HCT116 (cell line): ENCODE results near the gene ARPC5. TPM values are rescaled to one million over a fixed set of nuclear protein-coding genes. Genes with fewer than 3 reads are reported as not detected.

Experiments
- ATAC-seq: fragments of 200-7000 bp; cut with Tn5 transposase; 2 replicates; pipeline ENCODE4 v1.9.1; 2020; ENCODE audit warnings: mild to moderate bottlenecking, moderate library complexity
- BruUV-seq: library from RNA; stranded (reverse); fragments of 400-500 nt; replicated peaks from 2 replicates; lab custom pipeline; 2021; lab: Mats Ljungman, UMichigan
- CTCF ChIA-PET: fragments of 300-600 bp; sonication (Branson Sonifier 250); formaldehyde crosslinking; loops from one replicate; lab custom pipeline; 2021; ENCODE audit warnings: antibody characterized with exemption; lab: Charles Lee
- POLR2A ChIA-PET: fragments of 300-600, 350-600 bp; sonication (Branson Sonifier 250); formaldehyde crosslinking; loops from one replicate; lab custom pipeline; 2021; ENCODE audit warnings: antibody characterized with exemption; lab: Charles Lee
- RAD21 ChIA-PET, 2 experiments: fragments of 300-600 bp; sonication (Branson Sonifier 250); formaldehyde crosslinking; loops; one replicate each; lab custom pipeline; 2023; ENCODE audit warnings: low total read pairs in 2 of 2; ENCODE audit not compliant: uncharacterized antibody in 2 of 2, unreplicated experiment in 2 of 2, low non-redundant PET in 1 of 2; lab: Charles Lee
- DNase-seq: peaks from one replicate; pipeline ENCODE4 v3.0.0-alpha.2; 2010; ENCODE audit warnings: low read depth, low spot score
- H2AFZ ChIP-seq: fragments of 200-600 bp; shearing (Covaris generic), sonication (generic); 2 replicates; pipeline ENCODE4 v1.6.1; 2017; ENCODE audit warnings: low read depth, mixed run types, mixed read lengths, antibody characterized with exemption, low read length; ENCODE audit not compliant: poor library complexity, severe bottlenecking
- H3K27ac ChIP-seq: 2 replicates; pipeline ENCODE4 v1.5.1; 2012; ENCODE audit warnings: low read depth, low read length
- H3K27me3 ChIP-seq: fragments of 200-600 bp; sonication (generic); 2 replicates; pipeline ENCODE4 v1.6.1; 2016; ENCODE audit warnings: mixed run types, low read length, mixed read lengths; ENCODE audit not compliant: insufficient read depth
- H3K36me3 ChIP-seq, 2 experiments: fragments of 200-500 bp in 1 of 2; fragments of 200-600 bp in 1 of 2; sonication (Bioruptor generic) in 1 of 2; sonication (generic) in 1 of 2; 2 replicates each; pipeline versions ENCODE4 v1.5.1 to v1.6.1; 2014 to 2016; ENCODE audit warnings: low read length in 2 of 2, inconsistent platforms in 1 of 2, mixed read lengths in 1 of 2, mixed run types in 1 of 2; ENCODE audit not compliant: insufficient read depth in 2 of 2, control insufficient read depth in 1 of 2
- H3K4me1 ChIP-seq, 2 experiments: fragments of 200-600 bp in 1 of 2; sonication (generic) in 1 of 2; 2 replicates each; pipeline versions ENCODE4 v1.5.1 to v1.6.1; 2012 to 2017; ENCODE audit warnings: low read length in 2 of 2, inconsistent platforms in 1 of 2, mild to moderate bottlenecking in 1 of 2, mixed read lengths in 1 of 2, mixed run types in 1 of 2, moderate library complexity in 1 of 2; ENCODE audit not compliant: insufficient read depth in 2 of 2, control insufficient read depth in 1 of 2
- H3K4me2 ChIP-seq: fragments of 200-600 bp; sonication (generic); 2 replicates; pipeline ENCODE4 v1.6.1; 2017; ENCODE audit warnings: mixed run types, low read length, mixed read lengths
- H3K4me3 ChIP-seq, 2 experiments: fragments of 200-600 bp in 1 of 2; sonication (generic) in 1 of 2; replicated peaks in 1 of 2; 2 replicates each; pipeline ENCODE4 v1.5.1; 2011 to 2016; ENCODE audit warnings: low read length in 2 of 2, control low read depth in 1 of 2, low read depth in 1 of 2, mild to moderate bottlenecking in 1 of 2, mixed read lengths in 1 of 2, mixed run types in 1 of 2
- H3K79me2 ChIP-seq: fragments of 200-600 bp; sonication (generic); 2 replicates; pipeline ENCODE4 v1.6.1; 2017; ENCODE audit warnings: mild to moderate bottlenecking, mixed run types, low read length, moderate library complexity, mixed read lengths; ENCODE audit not compliant: insufficient read depth
- H3K9ac ChIP-seq: fragments of 200-600 bp; sonication (generic); 2 replicates; pipeline ENCODE4 v1.6.1; 2016; ENCODE audit warnings: low read length, mixed read lengths
- H3K9me2 ChIP-seq: fragments of 200-600 bp; sonication (generic), shearing (Covaris generic); 2 replicates; pipeline ENCODE4 v1.6.1; 2017; ENCODE audit warnings: mixed run types, mild to moderate bottlenecking, moderate library complexity; ENCODE audit not compliant: insufficient read depth
- H3K9me3 ChIP-seq, 2 experiments: fragments of 200-500 bp in 1 of 2; fragments of 200-600 bp in 1 of 2; sonication (Bioruptor generic) in 1 of 2; sonication (generic) in 1 of 2; 2 replicates each; pipeline ENCODE4 v1.6.1; 2014 to 2017; ENCODE audit warnings: low read length in 2 of 2, mixed read lengths in 2 of 2, inconsistent platforms in 1 of 2, low read depth in 1 of 2, mild to moderate bottlenecking in 1 of 2, mixed run types in 1 of 2, moderate library complexity in 1 of 2; ENCODE audit not compliant: control insufficient read depth in 1 of 2, insufficient read depth in 1 of 2
- H4K20me1 ChIP-seq: fragments of 200-600 bp; sonication (generic), shearing (Covaris generic); 2 replicates; pipeline ENCODE4 v1.6.1; 2017; ENCODE audit warnings: mixed run types, mild to moderate bottlenecking, moderate library complexity; ENCODE audit not compliant: insufficient read depth
- ATF3 ChIP-seq: IDR thresholded peaks from 2 replicates; pipeline ENCODE4 v1.6.1; 2012
- CBX3 ChIP-seq: IDR thresholded peaks from 2 replicates; pipeline ENCODE4 v1.6.1; 2012; ENCODE audit warnings: low read depth
- CEBPB ChIP-seq: IDR thresholded peaks from 2 replicates; pipeline ENCODE4 v1.6.1; 2012; ENCODE audit warnings: low read depth
- CTCF ChIP-seq, 3 experiments: fragments of 200-600 bp in 1 of 3; sonication (generic) in 1 of 3; IDR thresholded peaks in 2 of 3; conservative IDR thresholded peaks in 1 of 3; 2 replicates each; pipeline ENCODE4 v1.5.1; 2012 to 2017; ENCODE audit warnings: low read depth in 2 of 3, low read length in 2 of 3, antibody characterized with exemption in 1 of 3, borderline replicate concordance in 1 of 3, control low read depth in 1 of 3, mild to moderate bottlenecking in 1 of 3, mixed read lengths in 1 of 3, mixed run types in 1 of 3, moderate library complexity in 1 of 3; ENCODE audit not compliant: insufficient read depth in 1 of 3
- ELF1 ChIP-seq: IDR thresholded peaks from 2 replicates; pipeline ENCODE4 v1.6.1; 2012; ENCODE audit warnings: low read depth, borderline replicate concordance
- EZH2phosphoT487 ChIP-seq: fragments of 200-600 bp; IDR thresholded peaks from 2 replicates; pipeline ENCODE4 v1.6.1; 2018; ENCODE audit warnings: antibody characterized with exemption, borderline replicate concordance
- JUND ChIP-seq: IDR thresholded peaks from 2 replicates; pipeline ENCODE4 v1.6.1; 2012
- MAX ChIP-seq: IDR thresholded peaks from 2 replicates; pipeline ENCODE4 v1.6.1; 2012
- POLR2A ChIP-seq: IDR thresholded peaks from 2 replicates; pipeline ENCODE4 v1.7.0; 2011; ENCODE audit warnings: borderline replicate concordance; ENCODE audit not compliant: insufficient read depth, insufficient read length; ENCODE audit errors: extremely low read depth
- POLR2AphosphoS5 ChIP-seq: IDR thresholded peaks from 2 replicates; pipeline ENCODE4 v1.6.1; 2011; ENCODE audit warnings: mild to moderate bottlenecking, low read depth, low read length, moderate library complexity
- RAD21 ChIP-seq: IDR thresholded peaks from 2 replicates; pipeline ENCODE4 v1.6.1; 2012; ENCODE audit warnings: low read depth, mild to moderate bottlenecking
- REST ChIP-seq: IDR thresholded peaks from 2 replicates; pipeline ENCODE4 v1.6.1; 2012; ENCODE audit warnings: low read depth
- SP1 ChIP-seq: IDR thresholded peaks from 2 replicates; pipeline ENCODE4 v1.6.1; 2012; ENCODE audit warnings: low read depth
- SRF ChIP-seq: IDR thresholded peaks from 2 replicates; pipeline ENCODE4 v1.6.1; 2012; ENCODE audit warnings: low read depth
- YY1 ChIP-seq: IDR thresholded peaks from 2 replicates; pipeline ENCODE4 v1.6.1; 2011; ENCODE audit warnings: low read length, low read depth, moderate library complexity, mild to moderate bottlenecking; ENCODE audit not compliant: insufficient replicate concordance; ENCODE audit errors: extremely low read depth
- ZBTB33 ChIP-seq: IDR thresholded peaks from 2 replicates; pipeline ENCODE4 v1.6.1; 2011; ENCODE audit warnings: mild to moderate bottlenecking, low read length, moderate library complexity; ENCODE audit not compliant: insufficient replicate concordance; ENCODE audit errors: extremely low read depth
- ZFX ChIP-seq: fragments of 450-650 bp; IDR thresholded peaks from 2 replicates; pipeline ENCODE4 v1.6.1; 2017
- intact Hi-C: fragments of 100-400 bp; cut with micrococcal nuclease; formaldehyde crosslinking; loops from 2 replicates; pipeline ENCODE4 v1.10.0; 2022
- total RNA-seq: library from RNA; stranded (reverse); gene quantifications from one replicate; pipeline ENCODE4 v1.2.1, GENCODE V29; 2021; ENCODE audit not compliant: unreplicated experiment

The ARPC5 gene
- total RNA-seq, 1 experiment from 2014 or later: 71.5 TPM

GRCh38 chr1:183628537-183628936 is 7.0 kb downstream of the ARPC5 start:
- ChIA-PET POLR2A (no interaction called here), CTCF (no interaction called here), RAD21 (no interaction called here)
- H3K9ac ChIP-seq: no peak overlapping the region
- H3K27ac ChIP-seq: no peak overlapping the region
- no peak overlapping the region for H3K4me2 ChIP-seq
- DNase-seq (no peak), ATAC-seq (no peak)
- H2AFZ ChIP-seq: no peak overlapping the region
- no peaks in the 10 kb centered on the region for H3K27me3 ChIP-seq
- no peaks in the 10 kb centered on the region for H3K9me3 ChIP-seq
- peaks cover 4% of the 10 kb centered on the region; the same call in 1 of the 2 replicates for H4K20me1 ChIP-seq
- TF ChIP-seq ZBTB33 (no peak), CEBPB (no peak), JUND (no peak), CTCF (IDR thresholded peaks at IDR 0.05 in 2 of 3, conservative IDR thresholded peaks at IDR 0.05 in 1 of 3; ENCODE audit: borderline replicate concordance in 1 of 3, insufficient read depth in 1 of 3, low read depth in 2 of 3, low read length in 2 of 3) (no peak), CBX3 (no peak), MAX (no peak), ZFX (no peak), REST (no peak), SRF (no peak), YY1 (no peak), POLR2AphosphoS5 (no peak), EZH2phosphoT487 (no peak), SP1 (no peak), POLR2A (no peak), RAD21 (no peak), ATF3 (no peak), ELF1 (no peak)
- peaks cover 24 to 35% of the 10 kb centered on the region in 2 experiments for H3K36me3 ChIP-seq
- no TSS peak for BruUV-seq
- H3K4me3 ChIP-seq: no peak overlapping the region
- H3K9me2 ChIP-seq: no peaks in the 10 kb centered on the region
- peaks cover 0 to 4% of the 10 kb centered on the region in 2 experiments; a peak in 3 of 4 replicates for H3K4me1 ChIP-seq
- peaks cover 20% of the 10 kb centered on the region for H3K79me2 ChIP-seq
- intact Hi-C loops: no loop called here
